C4-2B (cell line): ENCODE measurements around the gene GPRC5D.

Experiments
- H3K27ac ChIP-seq: fragments of 450-650 bp; 2 replicates; pipeline ENCODE4 v1.5.1; 2017
- CTCF ChIP-seq: fragments of 450-650 bp; conservative IDR thresholded peaks from 2 replicates; pipeline ENCODE4 v1.5.1; 2017; ENCODE audit warnings: mild to moderate bottlenecking
- ZFX ChIP-seq: fragments of 450-650 bp; IDR thresholded peaks from 2 replicates; pipeline ENCODE4 v1.6.1; 2017

The GPRC5D gene

DNA sequence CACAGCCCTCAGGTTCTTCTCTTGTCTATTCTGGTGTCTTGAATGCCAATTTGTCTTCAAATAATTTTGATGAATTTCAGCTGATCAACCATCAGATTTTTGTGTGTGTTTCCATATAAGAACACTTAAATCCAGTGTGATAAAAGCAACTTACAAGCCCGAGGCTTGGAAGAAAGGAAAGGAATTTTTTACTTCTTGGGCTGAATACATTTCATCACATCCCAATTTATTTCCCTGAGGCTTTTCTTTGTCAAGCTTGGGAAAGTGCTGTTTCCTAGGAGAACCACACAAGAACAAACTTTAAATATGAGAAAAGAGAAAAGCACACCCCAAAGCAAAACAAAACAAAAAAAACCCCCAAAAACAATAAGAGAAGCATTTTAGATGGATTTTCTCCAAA is 26.6 kb downstream of the GPRC5D start:
- H3K27ac ChIP-seq, result no peak overlapping the region
- TF ChIP-seq ZFX, result no peak
- TF ChIP-seq CTCF, result no peak

DNA sequence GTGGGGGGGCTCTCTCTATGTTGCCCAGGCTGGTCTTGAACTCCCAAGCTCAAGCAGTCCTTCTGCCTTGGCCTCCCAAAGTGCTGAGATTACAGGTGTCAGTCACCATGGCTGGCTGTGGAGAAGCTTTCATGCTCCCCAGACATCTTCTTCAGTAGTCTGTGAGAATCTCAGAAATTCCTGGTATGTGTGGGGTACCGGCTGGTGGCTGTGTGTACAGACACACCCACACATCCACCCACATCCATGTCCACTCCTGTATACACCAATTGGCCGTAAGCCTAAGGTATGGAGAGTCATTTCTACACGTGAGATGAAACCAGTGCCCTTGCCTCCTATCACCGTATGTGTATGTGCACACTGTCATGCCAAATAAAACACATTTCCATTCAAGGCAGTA is 27.8 kb downstream of the GPRC5D start:
- TF ChIP-seq CTCF (no peak), ZFX (no peak)
- no peak overlapping the region for H3K27ac ChIP-seq

DNA sequence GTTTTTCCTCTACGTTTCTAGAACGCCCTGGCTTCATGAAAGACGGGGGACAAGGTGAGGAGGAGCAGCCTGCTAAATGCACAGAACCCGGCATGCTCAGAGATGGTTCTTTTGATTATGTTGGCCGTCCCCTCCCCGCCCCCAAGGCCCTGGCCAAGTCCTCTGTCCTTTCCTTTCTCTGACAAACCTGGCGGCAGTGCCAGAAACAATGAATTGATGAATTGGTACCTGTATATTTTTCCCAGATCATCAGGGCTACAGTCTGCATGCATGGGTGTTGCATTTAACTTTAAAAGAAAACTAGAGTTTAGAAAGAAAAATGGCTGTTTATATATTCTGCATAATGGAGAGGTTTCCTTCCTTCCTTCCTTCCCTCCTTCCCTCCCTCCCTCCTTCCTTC is 29.0 kb downstream of the GPRC5D start:
- no peak overlapping the region for H3K27ac ChIP-seq
- TF ChIP-seq ZFX (no peak), CTCF (no peak)

DNA sequence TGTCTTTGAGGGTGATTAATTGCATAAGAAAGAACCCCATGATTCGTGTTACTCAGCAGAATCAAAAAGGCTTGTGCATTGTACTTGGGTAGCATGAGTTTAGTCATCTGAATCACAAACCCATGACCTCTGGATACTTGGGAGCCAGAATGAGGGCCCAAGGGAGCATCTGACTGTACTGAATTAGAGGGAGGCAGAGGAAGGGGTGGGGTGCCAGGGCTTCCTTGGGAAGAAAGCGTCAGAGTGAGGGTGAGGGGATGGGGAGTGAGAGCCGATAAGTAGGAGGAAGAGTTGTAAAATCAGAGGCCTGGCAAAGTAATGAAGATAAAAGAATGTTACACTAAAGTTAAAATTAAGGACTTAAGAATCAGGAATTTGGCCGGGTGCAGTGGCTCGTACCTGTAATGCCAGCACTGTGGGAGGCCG is 29.8 kb downstream of the GPRC5D start:
- no peak overlapping the region for H3K27ac ChIP-seq
- TF ChIP-seq CTCF (no peak), ZFX (no peak)

GRCh38 chr12:12919666-12920435 is 32.1 kb downstream of the GPRC5D start:
- no peak for TF ChIP-seq CTCF
- no peak for TF ChIP-seq ZFX
- H3K27ac ChIP-seq, result no peak overlapping the region

DNA sequence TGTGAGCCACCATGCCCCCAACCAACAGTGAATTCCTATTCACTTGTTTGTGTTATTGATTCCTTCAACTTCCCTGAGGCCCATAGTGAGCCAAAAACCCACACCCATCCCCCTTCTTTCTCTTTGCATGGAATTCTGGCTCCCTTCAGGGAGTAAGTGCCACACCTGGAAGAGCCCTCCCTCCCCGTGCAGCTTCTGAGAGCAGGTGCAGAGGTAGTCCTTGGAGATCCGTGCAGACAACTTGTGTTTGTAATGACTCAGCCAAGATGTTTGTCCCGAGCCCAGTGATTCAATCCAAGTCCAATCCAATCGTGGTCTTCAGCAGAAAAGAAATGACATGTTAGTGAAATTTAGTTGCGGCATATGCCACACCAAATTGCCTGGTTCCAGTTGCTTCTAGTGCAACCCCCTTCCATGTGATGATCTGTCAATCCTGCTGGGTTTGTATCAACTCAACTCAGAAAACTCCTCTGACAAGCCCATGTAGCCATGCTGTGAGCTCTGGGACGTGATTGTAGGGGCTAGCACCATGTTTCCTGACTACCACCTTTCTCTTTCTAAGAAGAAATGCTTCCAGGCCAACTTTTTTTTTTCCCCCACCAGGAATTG is 33.1 kb downstream of the GPRC5D start:
- TF ChIP-seq ZFX (no peak), CTCF (no peak)
- no peak overlapping the region for H3K27ac ChIP-seq

DNA sequence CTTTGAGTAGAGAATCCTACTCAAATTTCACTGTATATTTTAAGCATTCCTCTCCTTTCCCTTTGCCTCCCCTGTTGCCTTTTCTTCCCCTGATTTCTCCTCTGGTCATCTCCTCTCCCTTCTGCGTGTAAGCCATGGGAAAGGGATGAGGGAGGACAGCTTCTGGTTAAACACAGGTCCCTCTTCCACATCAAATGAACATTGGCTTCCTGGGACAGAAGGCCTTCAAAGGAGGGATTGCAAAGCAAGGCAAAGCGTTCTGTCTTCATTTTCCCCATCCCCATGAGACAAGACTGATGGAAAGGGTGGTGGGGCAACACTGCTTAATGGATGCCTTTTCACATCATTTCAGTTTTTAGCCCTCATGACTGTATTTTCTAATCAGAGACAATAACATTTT is 34.5 kb downstream of the GPRC5D start:
- no peak for TF ChIP-seq ZFX
- no peak for TF ChIP-seq CTCF

More for the DNA sequence above, 34.5 kb downstream of the GPRC5D start:
- H3K27ac ChIP-seq, result no peak overlapping the region
